GM12875 (cell line): ENCODE data around the gene UBASH3B.
"Not testable (repeated sequence)": the region's sequence is repeated elsewhere in the genome, so short reads cannot be mapped to it uniquely, and the experiment has no call there.

Source experiments
- H3K4me3 ChIP-seq: one replicate; pipeline ENCODE4 v1.5.1; 2011; ENCODE audit warnings: low read depth, low read length, control low read depth
- CTCF ChIP-seq: IDR thresholded peaks from 2 replicates; pipeline ENCODE4 v1.5.1; 2011; ENCODE audit warnings: low read depth, mild to moderate bottlenecking, control low read depth, inconsistent platforms, low read length, moderate library complexity, borderline replicate concordance; ENCODE audit not compliant: insufficient read depth

The UBASH3B gene

GRCh38 chr11:122619757-122620156 is 35.8 kb upstream of the UBASH3B start:
- no peak overlapping the region for H3K4me3 ChIP-seq
- no peak for TF ChIP-seq CTCF

- H3K4me3 ChIP-seq = not testable (repeated sequence)
Measured at GRCh38 chr11:122625501-122625900, 30.0 kb upstream of the UBASH3B start.

GRCh38 chr11:122625976-122626665 is 29.4 kb upstream of the UBASH3B start:
- no peak for TF ChIP-seq CTCF
- no peak overlapping the region for H3K4me3 ChIP-seq

- no peak overlapping the region for H3K4me3 ChIP-seq
Measured at GRCh38 chr11:122627745-122628144, 27.8 kb upstream of the UBASH3B start.

GRCh38 chr11:122628810-122629555 is 26.5 kb upstream of the UBASH3B start:
- peak; percentile 91 for TF ChIP-seq CTCF
- no peak overlapping the region for H3K4me3 ChIP-seq

More at GRCh38 chr11:122627745-122628144, 27.8 kb upstream of the UBASH3B start:
- no peak for TF ChIP-seq CTCF

- TF ChIP-seq CTCF = no peak
- H3K4me3 ChIP-seq = no peak overlapping the region
Measured at GRCh38 chr11:122632181-122632824, 23.2 kb upstream of the UBASH3B start.

- TF ChIP-seq CTCF = peak; percentile 39; the same call in 1 of the 2 replicates
- no peak overlapping the region for H3K4me3 ChIP-seq
Measured at GRCh38 chr11:122633219-122633829, 22.2 kb upstream of the UBASH3B start.
